GM12878 (cell line): Measurements from ENCODE around the gene ADPRM. TPM values are rescaled to one million over a fixed set of nuclear protein-coding genes. Genes with fewer than 3 reads are reported as not detected.

ENCODE experiments used
- ATAC-seq: fragments of 200-7000 bp; cut with Tn5 transposase; 3 replicates; pipeline ENCODE4 v1.9.1; 2020; ENCODE audit warnings: mild to moderate bottlenecking, moderate library complexity
- BruUV-seq: library from RNA; stranded (reverse); fragments of 400-500 nt; replicated peaks from 2 replicates; lab custom pipeline; 2021; lab: Mats Ljungman, UMichigan
- CTCF ChIA-PET: fragments of 300-600 bp; sonication (Branson Sonifier 250); formaldehyde crosslinking; extraction: SDS; loops from one replicate; lab custom pipeline; 2021; ENCODE audit warnings: inconsistent platforms; lab: Yijun Ruan, JAX
- POLR2A ChIA-PET: fragments of 350-600 bp; formaldehyde crosslinking; extraction: SDS; loops from one replicate; lab custom pipeline; 2021; ENCODE audit warnings: inconsistent platforms; lab: Charles Lee
- RAD21 ChIA-PET: fragments of 300-600 bp; sonication (Branson Sonifier 250); formaldehyde crosslinking; loops from one replicate; lab custom pipeline; 2023; ENCODE audit warnings: antibody characterized with exemption; ENCODE audit not compliant: unreplicated experiment; lab: Charles Lee
- SMC1A ChIA-PET: fragments of 300-600 bp; sonication (Branson Sonifier 250); formaldehyde crosslinking; loops from one replicate; lab custom pipeline; 2023; ENCODE audit not compliant: unreplicated experiment, uncharacterized antibody; lab: Charles Lee
- DNase-seq: peaks from one replicate; pipeline ENCODE4 v3.0.0-alpha.2; 2011; ENCODE audit warnings: low read depth, low spot score
- FAIRE-seq: peaks from 3 replicates; lab custom pipeline; 2011; peaks lifted over from hg19 to GRCh38; lab: Jason Lieb, UNC
- H2AFZ ChIP-seq: 2 replicates; pipeline ENCODE4 v1.6.0; 2011; ENCODE audit warnings: low read depth, low read length, control low read depth; ENCODE audit not compliant: control insufficient read depth
- H3K27ac ChIP-seq: 2 replicates; pipeline ENCODE4 v1.5.1; 2011; ENCODE audit warnings: control low read depth; ENCODE audit not compliant: control insufficient read depth, insufficient read depth
- H3K27me3 ChIP-seq, 2 experiments: replicated peaks in 1 of 2; 2 replicates each; pipeline versions ENCODE4 v1.6.0 to v1.6.1; 2011; ENCODE audit warnings: low read length in 1 of 2; ENCODE audit not compliant: control insufficient read depth in 2 of 2, insufficient read depth in 2 of 2
- H3K36me3 ChIP-seq, 2 experiments: 2 replicates each; pipeline ENCODE4 v1.5.1; 2011; ENCODE audit warnings: low read length in 1 of 2; ENCODE audit not compliant: control insufficient read depth in 2 of 2, insufficient read depth in 2 of 2
- H3K4me1 ChIP-seq: 2 replicates; pipeline ENCODE4 v1.6.1; 2011; ENCODE audit warnings: mild to moderate bottlenecking, low read length, moderate library complexity, mixed read lengths; ENCODE audit not compliant: control insufficient read depth, insufficient read depth
- H3K4me2 ChIP-seq: 2 replicates; pipeline ENCODE4 v1.6.0; 2011; ENCODE audit warnings: control low read depth; ENCODE audit not compliant: control insufficient read depth, insufficient read depth
- H3K4me3 ChIP-seq: fragments of 200-600 bp; sonication (generic); 2 replicates; pipeline ENCODE4 v1.5.1; 2016
- H3K79me2 ChIP-seq: 2 replicates; pipeline ENCODE4 v1.6.0; 2011; ENCODE audit warnings: low read length; ENCODE audit not compliant: control insufficient read depth, insufficient read depth
- H3K9ac ChIP-seq: 2 replicates; pipeline ENCODE4 v1.8.0; 2011; ENCODE audit warnings: low read length, control low read depth, mixed read lengths; ENCODE audit not compliant: control insufficient read depth, insufficient read depth
- H3K9me3 ChIP-seq: replicated peaks from 3 replicates; pipeline ENCODE4 v1.5.1; 2011; ENCODE audit warnings: mild to moderate bottlenecking, low read length; ENCODE audit not compliant: control insufficient read depth, insufficient read depth
- H4K20me1 ChIP-seq: 2 replicates; pipeline ENCODE4 v1.6.0; 2011; ENCODE audit not compliant: control insufficient read depth, insufficient read depth
- ATF7 ChIP-seq: fragments of 450-650 bp; IDR thresholded peaks from 2 replicates; pipeline ENCODE4 v1.6.1; 2016; ENCODE audit warnings: low read depth, mild to moderate bottlenecking
- CHD1 ChIP-seq: IDR thresholded peaks from 2 replicates; pipeline ENCODE4 v1.6.1; 2012; ENCODE audit warnings: low read depth, low read length, improper control_type of control experiment
- CREM ChIP-seq: IDR thresholded peaks from 2 replicates; pipeline ENCODE4 v1.6.1; 2014; ENCODE audit warnings: antibody characterized with exemption, low read depth
- EZH2 ChIP-seq: IDR thresholded peaks from 2 replicates; pipeline ENCODE4 v1.6.1; 2012; ENCODE audit warnings: low read depth, mild to moderate bottlenecking, control low read depth, inconsistent platforms, low read length, borderline replicate concordance; ENCODE audit not compliant: control insufficient read depth
- GABPA ChIP-seq: IDR thresholded peaks from 2 replicates; pipeline ENCODE4 v1.6.1; 2014; ENCODE audit warnings: antibody characterized with exemption, low read depth, mild to moderate bottlenecking, inconsistent platforms
- JUND ChIP-seq: IDR thresholded peaks from 2 replicates; pipeline ENCODE4 v1.6.1; 2012; ENCODE audit warnings: low read depth, mild to moderate bottlenecking, low read length, improper control_type of control experiment, moderate library complexity
- MEF2A ChIP-seq: IDR thresholded peaks from 2 replicates; pipeline ENCODE4 v1.6.1; 2011; ENCODE audit warnings: low read depth, mild to moderate bottlenecking, low read length, moderate library complexity; ENCODE audit not compliant: insufficient read depth
- NR2C2 ChIP-seq: IDR thresholded peaks from 2 replicates; pipeline ENCODE4 v1.6.1; 2011; ENCODE audit warnings: borderline replicate concordance, low read depth; ENCODE audit not compliant: control insufficient read depth, insufficient read length
- RFX5 ChIP-seq: IDR thresholded peaks from 2 replicates; pipeline ENCODE4 v1.6.1; 2011; ENCODE audit warnings: low read depth, low read length, improper control_type of control experiment
- SIX5 ChIP-seq: IDR thresholded peaks from 2 replicates; pipeline ENCODE4 v1.6.1; 2011; ENCODE audit warnings: mild to moderate bottlenecking, low read depth, low read length, moderate library complexity; ENCODE audit not compliant: severe bottlenecking
- SMC3 ChIP-seq: IDR thresholded peaks from 2 replicates; pipeline ENCODE4 v1.6.1; 2011; ENCODE audit warnings: low read length, improper control_type of control experiment, borderline replicate concordance
- ZNF622 ChIP-seq: fragments of 450-650 bp; IDR thresholded peaks from 2 replicates; pipeline ENCODE4 v1.6.1; 2017; ENCODE audit warnings: mild to moderate bottlenecking, inconsistent platforms
- WGBS: methylation state at CpG from one replicate; pipeline ENCODE4 v1.1.6; 2016; ENCODE audit warnings: low lambda C conversion rate; ENCODE audit not compliant: insufficient replicate concordance, insufficient coverage; ENCODE audit errors: missing lambda C conversion rate; 5-methylcytosine and 5-hydroxymethylcytosine counted together
- in situ Hi-C: fragments of 300-500 bp; cut with MboI; formaldehyde crosslinking; loops from 9 replicates; pipeline ENCODE4 v1.14.3; 2018; ENCODE audit warnings: mixed read lengths
- intact Hi-C: fragments of 100-400 bp; cut with micrococcal nuclease; formaldehyde crosslinking; loops from one replicate; pipeline ENCODE4 v1.14.2; 2022; ENCODE audit not compliant: unreplicated experiment
- polyA plus RNA-seq, 11 experiments: library from polyadenylated mRNA; depleted of rRNA in 4 of 11; unstranded in 6 of 11; stranded (reverse) in 5 of 11; fragments of >200 nt; fragmentation: Nextera tagmentation in 4 of 11; fragmentation: Illumina TruSeq in 1 of 11; extraction: Ambion mirVana in 4 of 11; extraction: Trizol in 1 of 11; gene quantifications; 1 replicate in 1 of 11; 2 replicates in 10 of 11; pipeline versions ENCODE4 v1.2.1 to v1.2.3, GENCODE V29; 2011 to 2016; ENCODE audit warnings: inconsistent platforms in 2 of 11, missing spikeins in 2 of 11, low read depth in 1 of 11
- total RNA-seq, 4 experiments: library from RNA; depleted of rRNA in 3 of 4; stranded (reverse); fragments of >200 nt in 3 of 4; fragmentation: Illumina TruSeq in 1 of 4; extraction: Trizol in 1 of 4; gene quantifications; 2 replicates each; pipeline versions ENCODE4 v1.2.1 to v1.2.3, GENCODE V29; 2013 to 2021
- TF ChIP-seq, protein P1 (sequence below): IDR thresholded peaks from 2 replicates; pipeline ENCODE4 v1.6.1; 2011; ENCODE audit warnings: low read depth, low read length, improper control_type of control experiment, borderline replicate concordance
- TF ChIP-seq, protein P2 (sequence below): fragments of 450-650 bp; IDR thresholded peaks from 2 replicates; pipeline ENCODE4 v1.6.1; 2018; ENCODE audit warnings: mild to moderate bottlenecking, low read depth, moderate library complexity; ENCODE audit not compliant: partially characterized antibody

Gene ADPRM
- total and polyA plus RNA-seq, 10 of the 15 experiments (the other 5 are each of a cell fraction or from before 2014, with no cell fraction given), result 7.1 to 18.4 (median 8.8) TPM

DNA sequence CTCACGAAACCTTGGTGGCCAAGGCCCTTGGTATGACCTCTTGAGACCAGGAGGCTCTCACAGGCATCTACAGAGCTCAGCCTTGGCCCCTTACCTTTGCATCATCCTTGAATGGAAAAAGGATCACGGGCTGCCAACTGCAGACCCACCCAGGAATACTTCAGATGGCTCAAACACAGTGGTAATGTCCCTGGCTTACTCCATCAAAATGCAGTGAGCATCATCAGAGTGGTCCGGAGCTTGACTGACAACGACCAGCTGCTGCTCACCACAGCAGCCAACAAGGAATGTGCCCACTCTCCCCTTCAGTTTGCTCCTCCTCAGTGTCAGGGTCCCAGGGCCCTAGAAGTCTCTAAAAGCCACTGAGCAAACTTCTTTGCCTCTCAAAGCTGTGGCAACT lies 22.7 kb upstream of the ADPRM start (continued):
- TF ChIP-seq EZH2, result no peak
- TF ChIP-seq SMC3, result no peak

DNA sequence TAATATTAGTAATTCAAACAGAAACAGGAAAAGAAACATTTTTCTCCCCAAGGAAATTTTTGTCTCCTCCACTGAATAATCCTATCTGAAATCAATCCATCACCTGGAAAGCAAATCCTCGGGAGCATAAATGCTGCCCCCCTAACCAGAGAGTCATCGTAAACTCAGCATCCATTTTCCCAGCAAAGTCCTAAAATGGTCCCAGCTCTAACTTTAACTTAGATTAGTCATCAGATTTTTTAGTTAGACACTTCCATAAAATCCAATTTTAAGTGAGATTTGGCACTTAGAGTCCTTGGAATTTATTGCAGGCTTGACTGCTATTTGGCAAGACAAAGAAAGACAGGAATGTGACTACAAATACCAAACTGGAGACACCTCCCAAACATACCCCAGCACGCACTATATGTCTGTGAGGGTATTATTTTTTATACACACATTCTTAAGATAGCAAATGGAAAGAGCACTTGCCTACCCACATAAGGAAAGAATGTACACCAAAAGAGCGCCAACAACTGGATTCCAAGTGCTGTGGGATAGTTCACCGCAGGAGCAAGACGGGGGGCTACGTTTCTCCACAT lies 15.4 kb upstream of the ADPRM start:
- Histone ChIP-seq H3K4me1 (no peaks in the 10 kb centered on the region), H3K36me3 (peaks cover 3 to 23% of the 10 kb centered on the region in 2 experiments), H2AFZ (no peak overlapping the region), H3K27me3 (no peaks in the 10 kb centered on the region), H4K20me1 (no peaks in the 10 kb centered on the region), H3K9ac (no peak overlapping the region), H3K9me3 (no peaks in the 10 kb centered on the region), H3K79me2 (no peaks in the 10 kb centered on the region; the same call in 1 of the 2 replicates), H3K4me3 (no peak overlapping the region), H3K4me2 (no peak overlapping the region), H3K27ac (no peak overlapping the region)
- DNase-seq (no peak), FAIRE-seq (no peak), ATAC-seq (no peak)
- TF ChIP-seq MEF2A (no peak), CREM (no peak), JUND (no peak), ZNF622 (no peak), RFX5 (no peak), SIX5 (no peak), NR2C2 (no peak), GABPA (no peak), CHD1 (no peak), ATF7 (no peak)
- TF ChIP-seq, protein P1, sequence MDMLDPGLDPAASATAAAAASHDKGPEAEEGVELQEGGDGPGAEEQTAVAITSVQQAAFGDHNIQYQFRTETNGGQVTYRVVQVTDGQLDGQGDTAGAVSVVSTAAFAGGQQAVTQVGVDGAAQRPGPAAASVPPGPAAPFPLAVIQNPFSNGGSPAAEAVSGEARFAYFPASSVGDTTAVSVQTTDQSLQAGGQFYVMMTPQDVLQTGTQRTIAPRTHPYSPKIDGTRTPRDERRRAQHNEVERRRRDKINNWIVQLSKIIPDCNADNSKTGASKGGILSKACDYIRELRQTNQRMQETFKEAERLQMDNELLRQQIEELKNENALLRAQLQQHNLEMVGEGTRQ, result no peak
- TF ChIP-seq, protein P2, sequence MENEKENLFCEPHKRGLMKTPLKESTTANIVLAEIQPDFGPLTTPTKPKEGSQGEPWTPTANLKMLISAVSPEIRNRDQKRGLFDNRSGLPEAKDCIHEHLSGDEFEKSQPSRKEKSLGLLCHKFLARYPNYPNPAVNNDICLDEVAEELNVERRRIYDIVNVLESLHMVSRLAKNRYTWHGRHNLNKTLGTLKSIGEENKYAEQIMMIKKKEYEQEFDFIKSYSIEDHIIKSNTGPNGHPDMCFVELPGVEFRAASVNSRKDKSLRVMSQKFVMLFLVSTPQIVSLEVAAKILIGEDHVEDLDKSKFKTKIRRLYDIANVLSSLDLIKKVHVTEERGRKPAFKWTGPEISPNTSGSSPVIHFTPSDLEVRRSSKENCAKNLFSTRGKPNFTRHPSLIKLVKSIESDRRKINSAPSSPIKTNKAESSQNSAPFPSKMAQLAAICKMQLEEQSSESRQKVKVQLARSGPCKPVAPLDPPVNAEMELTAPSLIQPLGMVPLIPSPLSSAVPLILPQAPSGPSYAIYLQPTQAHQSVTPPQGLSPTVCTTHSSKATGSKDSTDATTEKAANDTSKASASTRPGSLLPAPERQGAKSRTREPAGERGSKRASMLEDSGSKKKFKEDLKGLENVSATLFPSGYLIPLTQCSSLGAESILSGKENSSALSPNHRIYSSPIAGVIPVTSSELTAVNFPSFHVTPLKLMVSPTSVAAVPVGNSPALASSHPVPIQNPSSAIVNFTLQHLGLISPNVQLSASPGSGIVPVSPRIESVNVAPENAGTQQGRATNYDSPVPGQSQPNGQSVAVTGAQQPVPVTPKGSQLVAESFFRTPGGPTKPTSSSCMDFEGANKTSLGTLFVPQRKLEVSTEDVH, result no peak
- SMC1A ChIA-PET, result interaction anchor here (2.1 kb wide), 1 partner anchor 37 kb away, joined by 6 read pairs; no protein-coding TSS in a partner anchor
- RAD21 ChIA-PET, result no interaction called here
- no TSS peak for BruUV-seq
- in situ Hi-C loops (no loop called here), intact Hi-C loops (no loop called here)
- POLR2A ChIA-PET, result no interaction called here
- CTCF ChIA-PET, result interaction anchor here (1.0 to 3.6 kb wide), 4 partner anchors 17 to 50 kb away, joined by 3 to 18 read pairs (median 8); no protein-coding TSS in a partner anchor
- WGBS, result 97% methylated on average over 7 of the region's 7 CpGs
